ENCODE measurements around the gene C20orf204. TPM values are rescaled to one million over a fixed set of nuclear protein-coding genes. Genes with fewer than 3 reads are reported as not detected.
"Not testable (repeated sequence)": the region's sequence is repeated elsewhere in the genome, so short reads cannot be mapped to it uniquely, and the experiment has no call there.

The C20orf204 gene
- total RNA-seq (ENCODE audit: insufficient read depth, low replicate concordance): 1.2 TPM

GRCh38 chr20:64035933-64036345 lies at the start of gene C20orf204:
Gene C20orf204, plus strand, starts transcription at chr20:64036182. Its CDS starts 142 bp downstream, at chr20:64036324.
- DNase-seq (ENCODE audit: low spot score): no peak

GRCh38 chr20:64000906-64001305 lies 35.1 kb upstream of the C20orf204 start:
- DNase-seq (ENCODE audit: low spot score): no peak

- no peak for DNase-seq (ENCODE audit: low spot score)
Measured at GRCh38 chr20:64001607-64002011, 34.4 kb upstream of the C20orf204 start.

GRCh38 chr20:64003960-64004725 lies 31.8 kb upstream of the C20orf204 start:
- peak; percentile 5 for DNase-seq (ENCODE audit: low spot score)

DNA sequence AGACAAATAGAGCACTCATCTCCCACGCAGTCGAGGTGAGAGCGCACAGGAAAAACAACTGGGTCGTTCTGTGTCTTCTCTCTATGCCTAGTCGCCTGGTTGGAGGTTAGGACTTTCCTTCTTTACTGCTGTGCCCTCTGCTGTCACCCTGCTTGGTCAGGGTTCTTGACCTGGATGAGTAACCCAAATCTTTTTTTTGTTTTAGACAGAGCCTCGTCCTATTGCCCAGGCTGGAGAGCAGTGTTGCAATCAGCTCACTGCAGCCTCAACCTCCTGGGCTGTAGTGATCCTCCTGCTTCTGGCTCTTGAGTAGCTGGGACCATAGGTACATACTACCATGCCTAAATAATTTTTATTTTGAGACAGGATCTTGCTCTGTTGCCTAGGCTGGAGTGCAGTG lies 30.6 kb upstream of the C20orf204 start:
- DNase-seq (ENCODE audit: low spot score): no peak

- no peak for DNase-seq (ENCODE audit: low spot score)
Measured at GRCh38 chr20:64006490-64006889, 29.5 kb upstream of the C20orf204 start.

GRCh38 chr20:64006902-64007301 lies 29.1 kb upstream of the C20orf204 start:
- no peak for DNase-seq (ENCODE audit: low spot score)

DNA sequence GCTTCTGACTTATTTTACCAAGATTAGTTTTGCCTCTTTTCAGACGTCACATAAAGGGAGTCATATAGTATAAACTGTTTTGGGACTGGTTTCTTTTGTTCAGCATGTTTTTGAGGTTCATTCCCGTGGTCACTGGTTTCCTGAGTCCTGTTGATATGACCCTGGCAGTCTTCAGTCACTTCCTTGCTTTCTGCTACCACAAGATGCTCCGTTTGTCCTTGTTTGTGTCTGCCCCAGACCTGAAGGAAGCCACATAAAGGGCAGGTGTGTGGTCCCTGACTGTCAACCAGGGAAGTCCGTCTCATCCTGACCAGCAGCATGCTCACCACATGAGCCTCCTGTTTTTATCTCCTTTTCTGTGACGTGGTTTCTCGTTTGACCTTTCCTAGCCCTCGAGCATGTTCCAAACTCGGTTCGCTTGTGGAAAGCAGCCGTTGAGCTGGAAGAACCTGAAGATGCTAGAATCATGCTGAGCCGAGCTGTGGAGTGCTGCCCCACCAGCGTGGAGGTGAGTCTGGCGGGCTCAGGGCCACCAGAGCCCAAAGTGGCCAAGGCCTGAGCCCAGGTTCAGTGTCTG lies 26.1 kb upstream of the C20orf204 start:
- no peak for DNase-seq (ENCODE audit: low spot score)

DNA sequence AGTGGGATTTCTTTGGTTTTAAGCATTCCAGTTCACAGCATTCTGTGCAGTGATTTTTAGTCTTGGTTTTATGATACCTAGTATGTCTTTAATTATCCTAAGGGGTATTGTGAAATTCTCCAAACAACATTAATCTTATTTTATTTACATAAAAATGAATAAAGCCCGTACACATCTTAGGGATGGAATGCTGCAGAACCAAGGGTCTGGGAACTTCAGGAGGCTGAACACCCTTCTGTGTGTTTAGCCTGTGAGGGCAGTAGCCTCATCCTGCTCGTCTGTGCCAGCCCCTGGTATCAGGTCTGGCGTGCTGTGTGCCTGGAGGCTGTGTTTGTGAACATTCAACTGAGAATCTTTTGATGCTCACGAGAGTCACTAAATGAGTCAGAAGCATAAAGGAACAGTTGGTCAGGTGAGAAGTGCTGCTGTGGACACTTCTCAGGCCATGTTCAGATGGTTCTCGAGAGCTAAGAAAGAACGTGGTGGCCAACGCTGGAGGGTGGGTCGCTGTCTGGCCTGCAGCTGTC lies 25.2 kb upstream of the C20orf204 start:
- DNase-seq (ENCODE audit: low spot score): no peak

GRCh38 chr20:64011366-64011779 lies 24.6 kb upstream of the C20orf204 start:
- no peak for DNase-seq (ENCODE audit: low spot score)

- DNase-seq (ENCODE audit: low spot score): not testable (repeated sequence)
Measured at GRCh38 chr20:64012385-64013154, 23.4 kb upstream of the C20orf204 start.

DNA sequence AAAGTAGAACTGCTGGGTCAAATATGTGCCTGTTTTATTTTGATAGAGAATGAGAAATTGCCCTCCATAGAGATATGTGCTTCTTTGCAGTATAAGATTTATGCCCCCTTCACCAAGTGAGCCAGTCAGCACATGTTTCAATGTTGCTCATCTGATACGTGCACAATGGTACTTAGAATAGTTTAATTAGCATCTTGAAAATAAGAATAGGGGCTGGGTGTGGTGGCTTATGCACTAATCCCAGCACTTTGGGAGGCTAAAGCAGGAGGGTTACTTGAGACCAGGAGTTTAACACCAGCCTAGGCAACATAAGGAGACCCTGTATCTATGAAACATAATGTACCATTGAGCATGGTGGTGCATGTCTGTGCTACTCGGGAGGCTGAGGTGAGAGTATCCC lies 20.3 kb upstream of the C20orf204 start:
- no peak for DNase-seq (ENCODE audit: low spot score)

DNA sequence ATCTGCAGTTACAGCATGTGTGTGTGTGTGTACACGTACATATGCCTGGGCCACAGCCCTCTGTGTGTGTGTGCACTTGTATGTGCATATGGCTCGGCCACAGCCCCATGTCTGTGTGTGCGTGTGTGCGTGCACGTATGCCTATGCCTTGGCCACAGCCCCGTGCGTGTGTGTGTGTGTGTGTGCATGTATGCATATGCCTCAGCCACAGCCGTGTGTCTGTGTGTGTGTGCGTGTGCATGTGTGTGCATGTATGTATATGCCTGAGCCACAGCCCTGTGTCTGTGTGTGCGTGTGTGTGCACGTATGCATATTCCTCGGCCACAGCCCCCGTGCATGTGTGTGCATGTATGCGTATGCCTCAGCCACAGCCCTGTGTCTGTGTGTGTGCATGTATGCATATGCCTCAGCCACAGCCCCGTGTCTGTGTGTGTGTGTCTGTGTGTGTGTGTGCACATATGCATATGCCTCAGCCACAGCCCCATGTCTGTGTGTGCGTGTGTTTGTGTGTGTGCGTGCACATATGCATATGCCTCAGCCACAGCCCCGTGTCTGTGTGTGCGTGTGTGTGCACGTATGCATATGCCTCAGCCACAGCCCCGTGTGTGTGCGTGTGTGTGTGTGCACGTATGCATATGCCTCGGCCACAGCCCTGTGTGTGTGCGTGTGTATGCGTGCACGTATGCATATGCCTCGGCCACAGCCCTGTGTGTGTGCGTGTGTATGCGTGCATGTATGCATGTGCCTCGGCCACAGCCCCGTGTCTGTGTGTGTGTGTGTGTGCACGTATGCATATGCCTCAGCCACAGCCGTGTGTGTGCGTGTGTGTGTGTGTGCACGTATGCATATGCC lies 14.6 kb upstream of the C20orf204 start:
- DNase-seq (ENCODE audit: low spot score): no peak

GRCh38 chr20:64022671-64023360 lies 13.2 kb upstream of the C20orf204 start:
- no peak for DNase-seq (ENCODE audit: low spot score)

GRCh38 chr20:64023361-64024140 lies 12.4 kb upstream of the C20orf204 start:
- DNase-seq (ENCODE audit: low spot score): no peak

DNA sequence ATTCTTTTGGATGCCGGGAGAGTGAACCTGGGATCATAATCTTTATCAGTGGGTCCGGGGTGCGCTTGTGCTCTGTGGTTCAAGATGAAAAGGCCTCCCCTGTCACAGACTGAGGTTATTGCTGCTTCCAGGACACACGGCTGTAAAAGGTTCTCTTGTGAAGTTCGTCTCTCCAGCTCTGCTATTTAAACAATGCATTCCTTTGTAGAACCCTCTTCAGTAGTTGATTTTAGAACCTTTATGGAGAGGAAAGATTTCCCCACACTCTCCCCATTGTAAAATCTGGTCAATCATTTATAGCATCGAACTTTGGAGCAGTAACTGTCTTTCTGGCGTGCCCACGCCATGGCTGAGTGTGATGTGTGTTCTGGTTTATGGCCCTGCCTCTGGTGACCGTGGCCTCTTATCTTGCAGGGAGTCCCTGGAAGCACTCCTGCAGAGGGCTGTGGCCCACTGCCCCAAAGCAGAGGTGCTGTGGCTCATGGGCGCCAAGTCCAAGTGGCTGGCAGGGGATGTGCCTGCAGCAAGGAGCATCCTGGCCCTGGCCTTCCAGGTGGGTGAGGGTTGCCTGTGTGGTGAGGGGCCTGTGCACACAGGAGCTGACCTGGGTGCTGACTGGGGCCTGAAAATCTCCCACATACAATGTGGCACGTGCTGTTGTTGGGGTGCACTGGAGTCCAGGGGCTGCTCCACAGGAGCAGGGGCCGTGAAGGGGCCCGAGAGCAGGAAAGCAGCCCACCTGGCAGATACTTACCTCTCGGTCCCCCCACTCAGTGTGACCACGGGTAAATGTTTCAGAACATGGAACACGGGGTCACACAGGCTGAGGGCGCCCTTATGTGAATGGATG lies 11.6 kb upstream of the C20orf204 start:
- no peak for DNase-seq (ENCODE audit: low spot score)

GRCh38 chr20:64025101-64025825 lies 10.7 kb upstream of the C20orf204 start:
- no peak for DNase-seq (ENCODE audit: low spot score)

DNA sequence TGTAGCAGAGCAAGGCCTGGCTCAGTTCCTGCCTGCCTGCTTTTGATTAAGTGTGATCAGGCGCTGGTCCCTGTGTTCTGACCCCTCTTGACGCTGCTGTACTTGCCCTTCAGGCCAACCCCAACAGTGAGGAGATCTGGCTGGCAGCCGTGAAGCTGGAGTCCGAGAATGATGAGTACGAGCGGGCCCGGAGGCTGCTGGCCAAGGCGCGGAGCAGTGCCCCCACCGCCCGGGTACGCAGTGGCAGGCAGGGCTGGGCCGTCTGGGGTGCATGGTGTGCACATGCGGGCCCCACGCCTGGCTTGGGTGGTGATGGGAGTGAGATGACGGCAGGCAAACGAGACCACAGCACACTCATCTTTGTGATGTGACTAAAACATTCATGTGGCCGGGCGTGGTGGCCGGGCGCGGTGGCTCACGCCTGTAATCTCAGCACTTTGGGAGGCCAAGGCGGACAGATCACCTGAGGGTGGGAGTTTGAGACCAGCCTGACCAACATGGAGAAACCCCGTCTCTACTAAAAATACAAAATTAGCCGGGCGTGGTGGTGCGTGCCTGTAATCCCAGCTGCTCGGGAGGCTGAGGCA lies 10.1 kb upstream of the C20orf204 start:
- no peak for DNase-seq (ENCODE audit: low spot score)
